Adrenal gland (tissue), 5 donors: ENCODE measurements around the gene ATF6.

Experiments
- CTCF ChIP-seq, 6 experiments: fragments of 450-650 bp in 4 of 6; fragments of 200-600 bp in 2 of 6; sonication (generic) in 1 of 6; IDR thresholded peaks; 1 replicate in 5 of 6; 2 replicates in 1 of 6; pipeline versions ENCODE4 v1.5.1 to v1.8.0; 2016 to 2021; ENCODE audit warnings: antibody characterized with exemption in 6 of 6, mild to moderate bottlenecking in 2 of 6, moderate library complexity in 1 of 6
- POLR2A ChIP-seq, 2 donors: fragments of 450-650 bp; IDR thresholded peaks; one replicate each; pipeline ENCODE4 v1.6.1; 2017; ENCODE audit warnings: antibody characterized with exemption in 2 of 2, mild to moderate bottlenecking in 2 of 2, moderate library complexity in 1 of 2
- donor health status: DM: no; HTN: no; CAD: no.

GRCh38 chr1:161844696-161845095, 78.6 kb downstream of the ATF6 start:
- TF ChIP-seq CTCF (IDR thresholded peaks at IDR 0.05), result no peak
- no peak for TF ChIP-seq POLR2A (IDR thresholded peaks at IDR 0.05)
